Ovary (tissue), 9 donors: ENCODE measurements around the gene PKP1. TPM values are rescaled to one million over a fixed set of nuclear protein-coding genes. Genes with fewer than 3 reads are reported as not detected.

Experiments
- DNase-seq, 5 donors: peaks; one replicate each; pipeline ENCODE4 v3.0.0-alpha.2; 2019 to 2020
- H3K27ac ChIP-seq, 2 donors: fragments of 200-600 bp; one replicate each; pipeline versions ENCODE4 v1.5.1 to v1.8.0; 2019 to 2022
- H3K27me3 ChIP-seq: fragments of 200-600 bp; one replicate; pipeline ENCODE4 v1.8.0; 2022
- H3K36me3 ChIP-seq: fragments of 200-600 bp; sonication (generic); one replicate; pipeline ENCODE4 v1.5.1; 2019
- H3K4me1 ChIP-seq: one replicate; pipeline ENCODE4 v1.8.1; 2013; ENCODE audit warnings: mild to moderate bottlenecking, moderate library complexity; ENCODE audit not compliant: insufficient read depth
- H3K4me3 ChIP-seq: fragments of 200-600 bp; sonication (generic); one replicate; pipeline ENCODE4 v1.5.1; 2017
- H3K9me3 ChIP-seq, 2 donors: fragments of 200-600 bp in 1 of 2; sonication (generic) in 1 of 2; one replicate each; pipeline versions ENCODE4 v1.5.1 to v1.8.1; 2013 to 2019; ENCODE audit warnings: mild to moderate bottlenecking in 1 of 2, moderate library complexity in 1 of 2
- EP300 ChIP-seq: sonication (generic); formaldehyde crosslinking; IDR thresholded peaks from one replicate; pipeline ENCODE4 v1.6.1; 2017; ENCODE audit warnings: antibody characterized with exemption
- POLR2A ChIP-seq: fragments of 450-650 bp; IDR thresholded peaks from one replicate; pipeline ENCODE4 v1.6.1; 2017; ENCODE audit warnings: antibody characterized with exemption, mild to moderate bottlenecking, moderate library complexity
- WGBS, 3 donors: extraction: QIAGEN DNeasy Blood & Tissue Kit in 1 of 3; methylation state at CpG; one replicate each; pipeline versions ENCODE4 v1.1.5 to v1.1.7; 2013 to 2017; 5-methylcytosine and 5-hydroxymethylcytosine counted together
- intact Hi-C, 4 donors: fragments of 100-400 bp; cut with DNase I; formaldehyde crosslinking; loops; one replicate each; pipeline versions ENCODE4 v1.11.0 to v1.15.1; 2022 to 2023
- polyA plus RNA-seq, 2 donors: library from polyadenylated mRNA; stranded (reverse); fragments of 200-250 nt in 1 of 2; fragments of 350-450 nt in 1 of 2; fragmentation: Illumina TruSeq in 1 of 2; extraction: RNeasy Lipid Tissue Mini Kit (QIAGEN cat#74804) in 1 of 2; gene quantifications; one replicate each; pipeline ENCODE4 v1.2.3, GENCODE V29; 2013 to 2014
- total RNA-seq, 7 donors: library from RNA; depleted of rRNA in 2 of 7; stranded (reverse); fragments of >200 nt in 2 of 7; fragmentation: NEBNext Ultra II Directional in 3 of 7; extraction: Animal tissue kit (Norgen Biotek cat#: 25700) in 3 of 7; gene quantifications; one replicate each; pipeline versions ENCODE4 v1.1.0 to v1.2.4, GENCODE V29; 2016 to 2023
- TF ChIP-seq, protein P1 (sequence below), 3 donors: fragments of 450-650 bp in 2 of 3; fragments of 200-600 bp in 1 of 3; IDR thresholded peaks; one replicate each; pipeline versions ENCODE4 v1.5.1 to v1.8.0; 2016 to 2022; ENCODE audit warnings: antibody characterized with exemption in 3 of 3, mild to moderate bottlenecking in 1 of 3
- donor health status: DM: no; HTN: no; CAD: no; lungs with moderate emphysema.
- donor health status: DM: no; HTN: no; CAD: no.
- donor health status: Bipolar disorder and iron deficiency.
- donor health status: DM: yes; HTN: yes; CAD: no.
- donor health status: DM: no; HTN: no; CAD: no.
- donor health status: DM: yes; HTN: yes; CAD: no.

The PKP1 gene
- total and polyA plus RNA-seq, 9 donors = 0.05 to 0.48 (median 0.18) TPM; not detected in 2

DNA sequence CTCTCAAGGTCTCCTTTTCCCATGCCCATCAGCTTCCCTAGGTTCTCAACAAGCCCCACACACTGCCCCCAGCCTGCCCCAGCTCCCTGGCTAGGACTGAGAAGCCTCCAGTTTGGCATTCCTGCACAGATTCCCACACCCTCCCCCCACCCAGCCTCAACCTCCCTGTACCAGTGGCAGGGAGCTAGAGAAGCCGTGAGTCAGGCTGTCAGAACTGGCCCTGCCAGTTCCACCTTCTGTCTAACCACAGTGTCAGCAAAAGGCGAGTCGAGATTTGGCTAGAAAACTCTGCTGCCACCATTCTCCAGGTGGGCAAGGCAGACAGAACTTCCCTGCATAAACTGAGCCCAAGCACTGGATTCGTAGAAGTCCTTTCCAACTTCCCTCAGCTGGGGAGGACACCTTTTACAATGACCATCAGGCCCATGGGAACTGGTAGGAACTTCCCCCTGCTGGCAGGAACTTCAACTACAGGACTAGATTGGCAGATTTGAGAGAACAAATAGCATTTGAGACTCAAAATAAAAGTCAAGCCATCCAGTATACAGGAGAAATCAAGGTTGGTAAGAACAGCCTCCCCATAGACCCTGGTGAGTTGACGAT lies 63.1 kb downstream of the PKP1 start:
- 57 to 68% (median 65%) methylated on average over 5 of the region's 5 CpGs for WGBS, 3 donors
- TF ChIP-seq EP300 (no peak), POLR2A (no peak)
- TF ChIP-seq, protein P1, sequence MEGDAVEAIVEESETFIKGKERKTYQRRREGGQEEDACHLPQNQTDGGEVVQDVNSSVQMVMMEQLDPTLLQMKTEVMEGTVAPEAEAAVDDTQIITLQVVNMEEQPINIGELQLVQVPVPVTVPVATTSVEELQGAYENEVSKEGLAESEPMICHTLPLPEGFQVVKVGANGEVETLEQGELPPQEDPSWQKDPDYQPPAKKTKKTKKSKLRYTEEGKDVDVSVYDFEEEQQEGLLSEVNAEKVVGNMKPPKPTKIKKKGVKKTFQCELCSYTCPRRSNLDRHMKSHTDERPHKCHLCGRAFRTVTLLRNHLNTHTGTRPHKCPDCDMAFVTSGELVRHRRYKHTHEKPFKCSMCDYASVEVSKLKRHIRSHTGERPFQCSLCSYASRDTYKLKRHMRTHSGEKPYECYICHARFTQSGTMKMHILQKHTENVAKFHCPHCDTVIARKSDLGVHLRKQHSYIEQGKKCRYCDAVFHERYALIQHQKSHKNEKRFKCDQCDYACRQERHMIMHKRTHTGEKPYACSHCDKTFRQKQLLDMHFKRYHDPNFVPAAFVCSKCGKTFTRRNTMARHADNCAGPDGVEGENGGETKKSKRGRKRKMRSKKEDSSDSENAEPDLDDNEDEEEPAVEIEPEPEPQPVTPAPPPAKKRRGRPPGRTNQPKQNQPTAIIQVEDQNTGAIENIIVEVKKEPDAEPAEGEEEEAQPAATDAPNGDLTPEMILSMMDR (IDR thresholded peaks at IDR 0.05) = no peak
- peak in 1 of 5 donors; percentile 1 for DNase-seq
- intact Hi-C loops = no loop called here
- no peak overlapping the region for H3K27ac ChIP-seq
- H3K36me3 ChIP-seq = no peaks in the 10 kb centered on the region
- H3K9me3 ChIP-seq = no peaks in the 10 kb centered on the region
- H3K4me1 ChIP-seq = no peaks in the 10 kb centered on the region
- no peaks in the 10 kb centered on the region for H3K27me3 ChIP-seq
- H3K4me3 ChIP-seq = no peak overlapping the region

DNA sequence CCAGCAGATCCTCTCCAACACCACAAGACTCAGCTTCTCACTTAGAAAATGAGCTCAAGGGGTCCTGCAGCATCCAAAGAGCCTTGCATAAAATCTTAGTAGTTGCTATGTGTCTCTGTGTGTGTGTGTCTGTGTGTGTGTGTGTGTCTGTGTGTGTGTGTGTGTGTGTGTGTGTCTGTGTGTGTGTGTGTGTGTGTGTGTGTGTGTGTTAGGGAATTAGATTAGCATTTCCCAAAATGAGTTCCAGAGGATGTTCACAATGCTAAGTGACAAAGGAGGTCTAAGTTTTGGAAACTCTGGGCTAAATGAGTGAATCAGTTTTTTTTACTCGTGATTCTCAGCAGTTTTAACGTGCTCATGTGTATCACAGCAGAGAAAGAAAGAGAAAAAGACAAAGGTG lies 63.7 kb downstream of the PKP1 start:
- Histone ChIP-seq H3K27ac (no peak overlapping the region), H3K9me3 (no peaks in the 10 kb centered on the region), H3K4me1 (no peaks in the 10 kb centered on the region), H3K27me3 (no peaks in the 10 kb centered on the region), H3K36me3 (no peaks in the 10 kb centered on the region), H3K4me3 (no peak overlapping the region)
- intact Hi-C loops = no loop called here
- DNase-seq = no peak
- 19 to 25% (median 19%) methylated on average over 2 of the region's 2 CpGs for WGBS, 3 donors
- TF ChIP-seq EP300 (no peak), POLR2A (no peak)
- TF ChIP-seq, protein P1 (IDR thresholded peaks at IDR 0.05) = no peak

DNA sequence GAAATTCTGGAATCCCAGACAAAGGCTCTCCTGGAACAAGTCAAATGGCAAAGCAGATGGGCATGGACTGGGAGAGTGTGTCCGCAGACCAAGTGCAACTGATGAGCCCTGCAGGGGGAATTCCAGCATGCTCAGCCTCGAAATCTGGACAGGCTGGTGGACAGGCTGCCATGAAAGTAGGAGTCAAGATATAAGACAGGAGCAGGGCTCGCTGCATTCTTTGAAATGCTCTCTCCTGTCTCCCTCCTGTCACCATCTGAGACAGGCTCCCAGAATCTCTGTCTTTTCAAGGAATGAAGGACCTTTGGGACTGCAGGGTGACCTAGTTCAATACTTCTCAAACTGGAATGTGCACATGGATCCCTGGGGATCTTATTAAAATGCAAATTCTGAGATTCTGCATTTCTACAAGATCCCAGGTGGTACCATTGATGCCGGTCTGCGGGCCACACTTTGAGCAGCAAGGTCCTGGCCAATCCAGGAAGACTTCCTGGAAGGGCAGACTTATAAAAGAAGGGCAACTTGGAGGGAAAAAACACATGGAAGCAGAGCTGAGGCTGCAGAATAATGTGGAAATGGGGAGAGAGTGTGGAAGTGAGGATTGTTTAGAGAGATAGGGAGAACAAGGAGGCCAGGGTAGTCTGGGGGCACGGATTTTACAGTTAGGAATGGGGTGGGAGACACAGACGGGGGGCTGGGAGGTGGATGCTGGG lies 64.3 kb downstream of the PKP1 start:
- H3K9me3 ChIP-seq = no peaks in the 10 kb centered on the region
- intact Hi-C loops = no loop called here
- no peak overlapping the region for H3K27ac ChIP-seq
- no peaks in the 10 kb centered on the region for H3K36me3 ChIP-seq
- 31 to 35% (median 31%) methylated on average over 7 of the region's 7 CpGs for WGBS, 3 donors
- no peaks in the 10 kb centered on the region for H3K4me1 ChIP-seq
- H3K4me3 ChIP-seq = no peak overlapping the region
- TF ChIP-seq EP300 = no peak
- TF ChIP-seq, protein P1 (IDR thresholded peaks at IDR 0.05) = no peak
- no peak for TF ChIP-seq POLR2A
- DNase-seq = no peak
- H3K27me3 ChIP-seq = no peaks in the 10 kb centered on the region

DNA sequence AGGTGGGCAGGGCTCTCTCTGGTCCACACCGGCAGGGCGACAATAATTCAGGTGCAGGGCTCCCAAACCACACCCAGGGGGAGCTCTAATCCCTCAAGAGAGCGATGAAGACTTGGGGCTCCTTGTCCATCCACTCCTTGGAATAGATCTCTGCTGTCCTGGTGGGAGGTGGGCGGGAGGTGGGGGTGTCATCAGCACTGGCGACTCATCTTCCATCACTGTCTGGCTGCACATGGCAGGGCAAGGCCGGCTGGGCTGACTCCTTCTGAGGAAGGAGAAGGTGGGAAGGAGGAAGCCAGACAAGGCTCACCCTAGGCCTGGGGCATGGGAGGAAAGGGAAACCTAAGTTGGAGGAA lies 64.9 kb downstream of the PKP1 start:
- 15 to 25% (median 21%) methylated on average over 6 of the region's 6 CpGs for WGBS, 3 donors
- intact Hi-C loops = no loop called here
- H3K27ac ChIP-seq = no peak overlapping the region

More for the DNA sequence above, 64.9 kb downstream of the PKP1 start:
- Histone ChIP-seq H3K4me1 (no peaks in the 10 kb centered on the region), H3K9me3 (no peaks in the 10 kb centered on the region), H3K4me3 (no peak overlapping the region), H3K27me3 (no peaks in the 10 kb centered on the region), H3K36me3 (no peaks in the 10 kb centered on the region)
- no peak for DNase-seq
- TF ChIP-seq EP300 (no peak), POLR2A (no peak)
- TF ChIP-seq, protein P1 (IDR thresholded peaks at IDR 0.05) = no peak
